NCI-H187 treated with DMSO at 0.1 percent for 48 hours (cell line): ENCODE results near the gene AK8.

Source experiments
- DNase-seq: peaks from one replicate; lab custom pipeline; 2025; lab: John Stamatoyannopoulos, UW

Gene AK8

GRCh38 chr9:132887181-132888120, 9.4 kb upstream of the AK8 start:
- no peak for DNase-seq

GRCh38 chr9:132886334-132886725, 8.2 kb upstream of the AK8 start:
- DNase-seq, result no peak

- no peak for DNase-seq
Measured at GRCh38 chr9:132885720-132886333, 7.7 kb upstream of the AK8 start.

GRCh38 chr9:132883349-132884294, 5.5 kb upstream of the AK8 start:
- no peak for DNase-seq

GRCh38 chr9:132882616-132883015, 4.5 kb upstream of the AK8 start:
- no peak for DNase-seq

GRCh38 chr9:132881826-132882225, 3.7 kb upstream of the AK8 start:
- no peak for DNase-seq

GRCh38 chr9:132880324-132880661, 2.2 kb upstream of the AK8 start:
- no peak for DNase-seq

GRCh38 chr9:132879457-132880323, 1.6 kb upstream of the AK8 start:
- no peak for DNase-seq

GRCh38 chr9:132878695-132879456, 792 bp upstream of the AK8 start, which contains the start of gene SPACA9:
Gene SPACA9, plus strand, starts transcription at chr9:132878898. Its CDS starts 5,050 bp downstream, at chr9:132883948.
- DNase-seq, result no peak

- DNase-seq, result no peak
Measured at GRCh38 chr9:132877458-132877823, 643 bp downstream of the AK8 start.

GRCh38 chr9:132876849-132877248, 1.2 kb downstream of the AK8 start:
- no peak for DNase-seq

GRCh38 chr9:132875159-132875558, 2.9 kb downstream of the AK8 start:
- DNase-seq, result no peak

GRCh38 chr9:132873403-132873802, 4.7 kb downstream of the AK8 start:
- DNase-seq, result no peak

GRCh38 chr9:132869266-132869665, 8.8 kb downstream of the AK8 start:
- no peak for DNase-seq

GRCh38 chr9:132866898-132867297, 11.2 kb downstream of the AK8 start:
- DNase-seq, result no peak

- DNase-seq, result no peak
Measured at GRCh38 chr9:132864691-132865090, 13.4 kb downstream of the AK8 start.

GRCh38 chr9:132864277-132864676, 13.8 kb downstream of the AK8 start:
- no peak for DNase-seq

- no peak for DNase-seq
Measured at GRCh38 chr9:132863096-132863495, 15.0 kb downstream of the AK8 start.

- DNase-seq, result no peak
Measured at GRCh38 chr9:132862533-132862932, 15.6 kb downstream of the AK8 start.

GRCh38 chr9:132861666-132862065, 16.4 kb downstream of the AK8 start:
- no peak for DNase-seq

GRCh38 chr9:132858751-132859150, 19.3 kb downstream of the AK8 start:
- DNase-seq, result no peak
